SU-DHL-6 (cell line): ENCODE results near the gene ORAI2.

Experiments used
- EZH2phosphoT487 ChIP-seq: fragments of 200-600 bp; sonication (generic), shearing (Covaris generic); conservative IDR thresholded peaks from 2 replicates; pipeline ENCODE4 v1.6.1; 2018; ENCODE audit warnings: mild to moderate bottlenecking, antibody characterized with exemption, low read length, moderate library complexity, mixed read lengths
- TF ChIP-seq, protein P1 (sequence below): fragments of 200-600 bp; sonication (generic); IDR thresholded peaks from one replicate; pipeline ENCODE4 v1.5.1; 2017; ENCODE audit warnings: antibody characterized with exemption, mild to moderate bottlenecking, low read length, moderate library complexity; ENCODE audit not compliant: insufficient read depth, poor library complexity, severe bottlenecking

GRCh38 chr7:102457352-102457924 is 24.1 kb downstream of the ORAI2 start:
- TF ChIP-seq, protein P1, sequence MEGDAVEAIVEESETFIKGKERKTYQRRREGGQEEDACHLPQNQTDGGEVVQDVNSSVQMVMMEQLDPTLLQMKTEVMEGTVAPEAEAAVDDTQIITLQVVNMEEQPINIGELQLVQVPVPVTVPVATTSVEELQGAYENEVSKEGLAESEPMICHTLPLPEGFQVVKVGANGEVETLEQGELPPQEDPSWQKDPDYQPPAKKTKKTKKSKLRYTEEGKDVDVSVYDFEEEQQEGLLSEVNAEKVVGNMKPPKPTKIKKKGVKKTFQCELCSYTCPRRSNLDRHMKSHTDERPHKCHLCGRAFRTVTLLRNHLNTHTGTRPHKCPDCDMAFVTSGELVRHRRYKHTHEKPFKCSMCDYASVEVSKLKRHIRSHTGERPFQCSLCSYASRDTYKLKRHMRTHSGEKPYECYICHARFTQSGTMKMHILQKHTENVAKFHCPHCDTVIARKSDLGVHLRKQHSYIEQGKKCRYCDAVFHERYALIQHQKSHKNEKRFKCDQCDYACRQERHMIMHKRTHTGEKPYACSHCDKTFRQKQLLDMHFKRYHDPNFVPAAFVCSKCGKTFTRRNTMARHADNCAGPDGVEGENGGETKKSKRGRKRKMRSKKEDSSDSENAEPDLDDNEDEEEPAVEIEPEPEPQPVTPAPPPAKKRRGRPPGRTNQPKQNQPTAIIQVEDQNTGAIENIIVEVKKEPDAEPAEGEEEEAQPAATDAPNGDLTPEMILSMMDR = no peak
- no peak for TF ChIP-seq EZH2phosphoT487
